Measurements from ENCODE around the gene STAM. TPM values are rescaled to one million over a fixed set of nuclear protein-coding genes. Genes with fewer than 3 reads are reported as not detected.

Gene STAM
- total and polyA plus RNA-seq, 9 of the 15 experiments (the other 6 are each of a cell fraction or from before 2014, with no cell fraction given), result 13.8 to 33.5 (median 26.4) TPM

- no peak for TF ChIP-seq ZZZ3 (IDR thresholded peaks at IDR 0.05)
- TF ChIP-seq ELK1 (CRISPR knock-in tag; IDR thresholded peaks at IDR 0.05), result no peak
- TF ChIP-seq ZBTB12 (CRISPR knock-in tag; IDR thresholded peaks at IDR 0.05), result peak; percentile 45; the same call in 1 of the 2 replicates
- no peak for TF ChIP-seq CEBPB (tag; IDR thresholded peaks at IDR 0.05)
- no peak for TF ChIP-seq GTF2A2 (tag; IDR thresholded peaks at IDR 0.05)
- TF ChIP-seq CREB5 (CRISPR knock-in tag; IDR thresholded peaks at IDR 0.05), result no peak
- peak; percentile 82; the same call in 1 of the 2 replicates for TF ChIP-seq ELF4 (CRISPR knock-in tag; IDR thresholded peaks at IDR 0.05)
- peak; percentile 88; the same call in 1 of the 2 replicates for TF ChIP-seq ZC3H8 (IDR thresholded peaks at IDR 0.05)
- peak; percentile 69 for TF ChIP-seq MBD2 (IDR thresholded peaks at IDR 0.05; ENCODE audit: borderline replicate concordance, low read depth)
- no peak for TF ChIP-seq RBM22 (IDR thresholded peaks at IDR 0.05; ENCODE audit: low read depth, low read length, poor library complexity, severe bottlenecking)
- TF ChIP-seq EZH2 (IDR thresholded peaks at IDR 0.05; ENCODE audit: borderline replicate concordance, low read depth, low read length), result no peak
- peak; percentile 91; the same call in 1 of the 2 replicates for TF ChIP-seq TCF7 (IDR thresholded peaks at IDR 0.05; ENCODE audit: borderline replicate concordance)
- TF ChIP-seq ADNP (tag; IDR thresholded peaks at IDR 0.05), result peak; percentile 87
- no peak for TF ChIP-seq ZNF75A (CRISPR knock-in tag; IDR thresholded peaks at IDR 0.05)
- no peak for TF ChIP-seq MCM5 (IDR thresholded peaks at IDR 0.05; ENCODE audit: low read depth)
- TF ChIP-seq CHD4 (IDR thresholded peaks at IDR 0.05; ENCODE audit: insufficient read depth, insufficient replicate concordance, low read depth, low read length, poor library complexity, severe bottlenecking), result no peak
- TF ChIP-seq HNRNPK (IDR thresholded peaks at IDR 0.05; ENCODE audit: low read depth, low read length, poor library complexity, severe bottlenecking), result no peak
- TF ChIP-seq GATAD2B (IDR thresholded peaks at IDR 0.05; ENCODE audit: borderline replicate concordance), result peak; percentile 92
- no peak for TF ChIP-seq DIDO1 (tag; IDR thresholded peaks at IDR 0.05; ENCODE audit: low read depth)
- TF ChIP-seq HEY1 (CRISPR knock-in tag; IDR thresholded peaks at IDR 0.05; ENCODE audit: borderline replicate concordance), result no peak
- TF ChIP-seq HDGF (IDR thresholded peaks at IDR 0.05), result 0 out of 2 replicates have a peak, but pooled peaks have one; percentile 31
- TF ChIP-seq STAG1 (CRISPR knock-in tag; IDR thresholded peaks at IDR 0.05; ENCODE audit: borderline replicate concordance), result no peak
- TF ChIP-seq ZNF707 (CRISPR knock-in tag; conservative IDR thresholded peaks at IDR 0.05), result no peak
- TF ChIP-seq ATF2 (CRISPR knock-in tag; IDR thresholded peaks at IDR 0.05), result no peak
These were observed 18.5 kb downstream of the STAM start (continued) for GRCh38 chr10:17662193-17663138.
